K562 (cell line): ENCODE measurements around the gene SCUBE2. TPM values are rescaled to one million over a fixed set of nuclear protein-coding genes. Genes with fewer than 3 reads are reported as not detected.

Experiments
- ATAC-seq: fragments of 200-7000 bp; cut with Tn5 transposase; 3 replicates; pipeline ENCODE4 v1.9.1; 2020; ENCODE audit warnings: moderate library complexity
- BruUV-seq: library from RNA; stranded (reverse); fragments of 400-500 nt; replicated peaks from 2 replicates; lab custom pipeline; 2021; lab: Mats Ljungman, UMichigan
- CTCF ChIA-PET: fragments of 300-600 bp; formaldehyde crosslinking; extraction: SDS; loops from one replicate; lab custom pipeline; 2021; ENCODE audit warnings: low intra/inter-chr PET ratio; lab: Yijun Ruan, JAX
- POLR2A ChIA-PET: fragments of 300-600, 350-650 bp; sonication (Branson Sonifier 250); formaldehyde crosslinking; extraction: SDS; loops from one replicate; lab custom pipeline; 2021; ENCODE audit warnings: antibody characterized with exemption, inconsistent platforms; lab: Yijun Ruan, JAX
- DNase-seq, 4 experiments: peaks; one replicate each; pipeline versions ENCODE4 v3.0.0 to v3.0.0-alpha.2; 2011 to 2018; ENCODE audit warnings: low spot score in 3 of 4, mixed read lengths in 3 of 4; ENCODE audit errors: extremely low read depth in 1 of 4
- FAIRE-seq: peaks from 2 replicates; lab custom pipeline; 2011; peaks lifted over from hg19 to GRCh38; lab: Jason Lieb, UNC
- H2AFZ ChIP-seq: 2 replicates; pipeline ENCODE4 v1.6.0; 2011; ENCODE audit warnings: low read depth, low read length, control low read depth, inconsistent platforms
- H3K27ac ChIP-seq: fragments of 200-600 bp; 3 replicates; pipeline ENCODE4 v1.8.0; 2011; ENCODE audit warnings: low read depth, mild to moderate bottlenecking, control low read depth, inconsistent platforms, low read length, moderate library complexity, mixed read lengths; ENCODE audit errors: extremely low read depth
- H3K27me3 ChIP-seq, 2 experiments: fragments of 300-600 bp in 1 of 2; 2 replicates in 1 of 2; 3 replicates in 1 of 2; pipeline versions ENCODE4 v1.6.0 to v1.8.0; 2011; ENCODE audit warnings: inconsistent platforms in 2 of 2, low read length in 2 of 2, mild to moderate bottlenecking in 1 of 2, mixed read lengths in 1 of 2, moderate library complexity in 1 of 2; ENCODE audit not compliant: control insufficient read depth in 2 of 2, insufficient read depth in 2 of 2
- H3K36me3 ChIP-seq: fragments of 300-600 bp; 3 replicates; pipeline ENCODE4 v1.8.0; 2011; ENCODE audit warnings: mild to moderate bottlenecking, low read length, inconsistent platforms; ENCODE audit not compliant: control insufficient read depth, insufficient read depth
- H3K4me1 ChIP-seq, 2 experiments: fragments of 200-600 bp in 1 of 2; replicated peaks in 1 of 2; 2 replicates in 1 of 2; 3 replicates in 1 of 2; pipeline versions ENCODE4 v1.5.1 to v1.8.0; 2011; ENCODE audit warnings: inconsistent platforms in 2 of 2, low read length in 2 of 2, mild to moderate bottlenecking in 1 of 2, mixed read lengths in 1 of 2, moderate library complexity in 1 of 2; ENCODE audit not compliant: control insufficient read depth in 2 of 2, insufficient read depth in 2 of 2
- H3K4me2 ChIP-seq: 2 replicates; pipeline ENCODE4 v1.6.1; 2011; ENCODE audit warnings: low read length, control low read depth, inconsistent platforms, mixed read lengths; ENCODE audit not compliant: insufficient read depth
- H3K4me3 ChIP-seq: fragments of 200-600 bp; sonication (generic), shearing (Covaris generic); 2 replicates; pipeline ENCODE4 v1.5.1; 2016; ENCODE audit warnings: control low read depth, inconsistent platforms
- H3K79me2 ChIP-seq: fragments of 200-600 bp; 3 replicates; pipeline ENCODE4 v1.8.0; 2011; ENCODE audit warnings: low read length, inconsistent platforms; ENCODE audit not compliant: control insufficient read depth, insufficient read depth
- H3K9ac ChIP-seq, 2 experiments: 2 replicates each; pipeline versions ENCODE4 v1.6.0 to v1.6.1; 2011; ENCODE audit warnings: low read depth in 2 of 2, low read length in 2 of 2, control low read depth in 1 of 2, inconsistent platforms in 1 of 2, mild to moderate bottlenecking in 1 of 2, mixed read lengths in 1 of 2; ENCODE audit not compliant: insufficient read depth in 1 of 2
- H3K9me1 ChIP-seq: one replicate; pipeline ENCODE4 v1.6.0; 2011; ENCODE audit warnings: inconsistent platforms, mild to moderate bottlenecking, low read length, moderate library complexity; ENCODE audit not compliant: control insufficient read depth, insufficient read depth
- H3K9me3 ChIP-seq: replicated peaks from 2 replicates; pipeline ENCODE4 v1.5.1; 2011; ENCODE audit warnings: low read depth, low read length, inconsistent platforms; ENCODE audit not compliant: control insufficient read depth, insufficient read depth
- H4K20me1 ChIP-seq: replicated peaks from 2 replicates; pipeline ENCODE4 v1.6.1; 2011; ENCODE audit warnings: low read length, inconsistent platforms, mixed read lengths; ENCODE audit not compliant: control insufficient read depth, insufficient read depth
- ATF1 ChIP-seq, 2 experiments: fragments of 450-650 bp in 1 of 2; IDR thresholded peaks; 2 replicates each; pipeline ENCODE4 v1.6.1; 2016; ENCODE audit warnings: missing compliant biosample characterization in 1 of 2, missing genetic modification characterization in 1 of 2
- CXXC5 ChIP-seq: fragments of 250-450 bp; sonication (Bioruptor Pico); IDR thresholded peaks from 2 replicates; pipeline ENCODE4 v1.8.0; 2022; ENCODE audit warnings: inconsistent platforms, mild to moderate bottlenecking, moderate library complexity
- MXI1 ChIP-seq: IDR thresholded peaks from 2 replicates; pipeline ENCODE4 v1.6.1; 2011; ENCODE audit warnings: low read depth, mild to moderate bottlenecking, improper control_type of control experiment, low read length
- TCF3 ChIP-seq: sonication (generic); formaldehyde crosslinking; IDR thresholded peaks from 2 replicates; pipeline ENCODE4 v1.4.0; 2020; ENCODE audit warnings: mild to moderate bottlenecking, missing genetic modification reagents
- ZC3H4 ChIP-seq: sonication (generic); formaldehyde crosslinking; IDR thresholded peaks from 2 replicates; pipeline ENCODE4 v1.9.0; 2021; ENCODE audit warnings: missing genetic modification reagents, borderline replicate concordance
- ZFP36 ChIP-seq: fragments of 150-350 bp; IDR thresholded peaks from 2 replicates; pipeline ENCODE4 v1.6.1; 2018; ENCODE audit warnings: low read length, low read depth; ENCODE audit not compliant: partially characterized antibody
- ZNF133 ChIP-seq: fragments of 250-450 bp; sonication (Bioruptor Pico); IDR thresholded peaks from 2 replicates; pipeline ENCODE4 v1.4.0; 2020; ENCODE audit warnings: mild to moderate bottlenecking
- ZNF717 ChIP-seq: fragments of 250-450 bp; sonication (Bioruptor Pico); IDR thresholded peaks from 2 replicates; pipeline ENCODE4 v1.5.0; 2021
- ZNF766 ChIP-seq: fragments of 200-800 bp; sonication (Bioruptor generic); conservative IDR thresholded peaks from 2 replicates; pipeline ENCODE4 v1.6.1; 2016; ENCODE audit warnings: missing genetic modification characterization, missing compliant biosample characterization
- WGBS: fragments of 100-300 bp; shearing (Covaris generic); methylation state at CpG from one replicate; pipeline ENCODE4 v1.1.6; 2016; ENCODE audit warnings: low coverage, mixed read lengths; ENCODE audit not compliant: insufficient coverage; ENCODE audit errors: missing lambda C conversion rate; 5-methylcytosine and 5-hydroxymethylcytosine counted together
- in situ Hi-C: fragments of 300-500 bp; cut with MboI; formaldehyde crosslinking; loops from 4 replicates; pipeline ENCODE4 v1.15.0; 2018; ENCODE audit warnings: inconsistent platforms, mixed read lengths
- intact Hi-C: fragments of 100-400 bp; cut with micrococcal nuclease; formaldehyde crosslinking; loops from 2 replicates; pipeline ENCODE4 v1.14.2; 2022
- polyA plus RNA-seq, 8 experiments: library from polyadenylated mRNA; depleted of rRNA in 4 of 8; stranded (reverse) in 5 of 8; unstranded in 3 of 8; fragments of >200 nt; fragmentation: Nextera tagmentation in 2 of 8; fragmentation: Illumina TruSeq in 1 of 8; extraction: Ambion mirVana in 2 of 8; extraction: Trizol in 1 of 8; gene quantifications; 2 replicates each; pipeline versions ENCODE4 v1.2.1 to v1.2.3, GENCODE V29; 2011 to 2014; ENCODE audit warnings: inconsistent platforms in 1 of 8, missing spikeins in 1 of 8
- total RNA-seq, 7 experiments: library from RNA; depleted of rRNA in 6 of 7; stranded (reverse); fragments of >200 nt in 6 of 7; fragmentation: Illumina TruSeq in 2 of 7; extraction: Trizol in 2 of 7; gene quantifications; 2 replicates each; pipeline versions ENCODE4 v1.2.1 to v1.2.3, GENCODE V29; 2011 to 2021; ENCODE audit warnings: low replicate concordance in 1 of 7

Gene SCUBE2
- total and polyA plus RNA-seq, 9 of the 15 experiments (the other 6 are each of a cell fraction or from before 2014, with no cell fraction given): 0.06 to 0.40 (median 0.07) TPM; not detected in 6

GRCh38 chr11:9132203-9132878 lies 40.9 kb upstream of the SCUBE2 start:
- BruUV-seq: no TSS peak
- POLR2A ChIA-PET: no interaction called here
- ATAC-seq: no peak
- Histone ChIP-seq H3K36me3 (peaks cover 5% of the 10 kb centered on the region; the same call in 2 of the 3 replicates), H3K79me2 (no peaks in the 10 kb centered on the region), H3K9me3 (no peaks in the 10 kb centered on the region), H3K9ac (no peak overlapping the region), H2AFZ (no peak overlapping the region), H3K9me1 (no peaks in the 10 kb centered on the region), H3K4me2 (no peak overlapping the region), H3K4me1 (no peaks in the 10 kb centered on the region), H3K27ac (no peak overlapping the region), H4K20me1 (no peaks in the 10 kb centered on the region), H3K27me3 (no peaks in the 10 kb centered on the region), H3K4me3 (no peak overlapping the region)
- no peak for FAIRE-seq
- no peak for DNase-seq
- intact Hi-C loops (loop anchor here (5.0 kb wide), 1 partner anchor 35 kb away; no protein-coding TSS in a partner anchor), in situ Hi-C loops (loop anchor here (10.0 kb wide), 1 partner anchor 118 kb away; no protein-coding TSS in a partner anchor)
- no peak for TF ChIP-seq MXI1
- TF ChIP-seq ZNF133: no peak
- no peak for TF ChIP-seq ZFP36
- no peak for TF ChIP-seq ATF1 (CRISPR knock-in tag; IDR thresholded peaks at IDR 0.05)
- TF ChIP-seq ATF1 (tag; IDR thresholded peaks at IDR 0.05): no peak
- TF ChIP-seq TCF3 (CRISPR knock-in tag): no peak
- no peak for TF ChIP-seq CXXC5
- no peak for TF ChIP-seq ZNF766 (CRISPR knock-in tag)
- TF ChIP-seq ZNF717 (CRISPR knock-in tag): no peak
- no peak for TF ChIP-seq ZC3H4 (CRISPR knock-in tag)
- CTCF ChIA-PET: interaction anchor here (0.9 kb wide), 1 partner anchor 115 kb away, joined by 3 read pairs; no protein-coding TSS in a partner anchor
- WGBS: 44% methylated on average over 5 of the region's 5 CpGs
